Measurements from ENCODE around the gene GPHA2. TPM values are rescaled to one million over a fixed set of nuclear protein-coding genes. Genes with fewer than 3 reads are reported as not detected.

The GPHA2 gene
- total and polyA plus RNA-seq, 2 of the 13 experiments (the other 11 are each of a cell fraction or from before 2014, with no cell fraction given), result 13.0 to 19.1 TPM

- TF ChIP-seq, protein P1, sequence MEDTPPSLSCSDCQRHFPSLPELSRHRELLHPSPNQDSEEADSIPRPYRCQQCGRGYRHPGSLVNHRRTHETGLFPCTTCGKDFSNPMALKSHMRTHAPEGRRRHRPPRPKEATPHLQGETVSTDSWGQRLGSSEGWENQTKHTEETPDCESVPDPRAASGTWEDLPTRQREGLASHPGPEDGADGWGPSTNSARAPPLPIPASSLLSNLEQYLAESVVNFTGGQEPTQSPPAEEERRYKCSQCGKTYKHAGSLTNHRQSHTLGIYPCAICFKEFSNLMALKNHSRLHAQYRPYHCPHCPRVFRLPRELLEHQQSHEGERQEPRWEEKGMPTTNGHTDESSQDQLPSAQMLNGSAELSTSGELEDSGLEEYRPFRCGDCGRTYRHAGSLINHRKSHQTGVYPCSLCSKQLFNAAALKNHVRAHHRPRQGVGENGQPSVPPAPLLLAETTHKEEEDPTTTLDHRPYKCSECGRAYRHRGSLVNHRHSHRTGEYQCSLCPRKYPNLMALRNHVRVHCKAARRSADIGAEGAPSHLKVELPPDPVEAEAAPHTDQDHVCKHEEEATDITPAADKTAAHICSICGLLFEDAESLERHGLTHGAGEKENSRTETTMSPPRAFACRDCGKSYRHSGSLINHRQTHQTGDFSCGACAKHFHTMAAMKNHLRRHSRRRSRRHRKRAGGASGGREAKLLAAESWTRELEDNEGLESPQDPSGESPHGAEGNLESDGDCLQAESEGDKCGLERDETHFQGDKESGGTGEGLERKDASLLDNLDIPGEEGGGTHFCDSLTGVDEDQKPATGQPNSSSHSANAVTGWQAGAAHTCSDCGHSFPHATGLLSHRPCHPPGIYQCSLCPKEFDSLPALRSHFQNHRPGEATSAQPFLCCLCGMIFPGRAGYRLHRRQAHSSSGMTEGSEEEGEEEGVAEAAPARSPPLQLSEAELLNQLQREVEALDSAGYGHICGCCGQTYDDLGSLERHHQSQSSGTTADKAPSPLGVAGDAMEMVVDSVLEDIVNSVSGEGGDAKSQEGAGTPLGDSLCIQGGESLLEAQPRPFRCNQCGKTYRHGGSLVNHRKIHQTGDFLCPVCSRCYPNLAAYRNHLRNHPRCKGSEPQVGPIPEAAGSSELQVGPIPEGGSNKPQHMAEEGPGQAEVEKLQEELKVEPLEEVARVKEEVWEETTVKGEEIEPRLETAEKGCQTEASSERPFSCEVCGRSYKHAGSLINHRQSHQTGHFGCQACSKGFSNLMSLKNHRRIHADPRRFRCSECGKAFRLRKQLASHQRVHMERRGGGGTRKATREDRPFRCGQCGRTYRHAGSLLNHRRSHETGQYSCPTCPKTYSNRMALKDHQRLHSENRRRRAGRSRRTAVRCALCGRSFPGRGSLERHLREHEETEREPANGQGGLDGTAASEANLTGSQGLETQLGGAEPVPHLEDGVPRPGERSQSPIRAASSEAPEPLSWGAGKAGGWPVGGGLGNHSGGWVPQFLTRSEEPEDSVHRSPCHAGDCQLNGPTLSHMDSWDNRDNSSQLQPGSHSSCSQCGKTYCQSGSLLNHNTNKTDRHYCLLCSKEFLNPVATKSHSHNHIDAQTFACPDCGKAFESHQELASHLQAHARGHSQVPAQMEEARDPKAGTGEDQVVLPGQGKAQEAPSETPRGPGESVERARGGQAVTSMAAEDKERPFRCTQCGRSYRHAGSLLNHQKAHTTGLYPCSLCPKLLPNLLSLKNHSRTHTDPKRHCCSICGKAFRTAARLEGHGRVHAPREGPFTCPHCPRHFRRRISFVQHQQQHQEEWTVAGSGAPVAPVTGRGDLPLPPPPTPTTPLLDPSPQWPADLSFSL (CRISPR knock-in tag; IDR thresholded peaks at IDR 0.05), result peak; percentile 54; the same call in 1 of the 2 replicates
- TF ChIP-seq LCORL (IDR thresholded peaks at IDR 0.05) (no peak), LCORL (CRISPR knock-in tag; IDR thresholded peaks at IDR 0.05) (peak; percentile 70), ZNF224 (CRISPR knock-in tag; IDR thresholded peaks at IDR 0.05) (no peak), ZNF781 (CRISPR knock-in tag; IDR thresholded peaks at IDR 0.05; ENCODE audit: borderline replicate concordance, not compliant biosample characterization) (no peak), NCOA1 (CRISPR knock-in tag; IDR thresholded peaks at IDR 0.05) (no peak), TOE1 (CRISPR knock-in tag; IDR thresholded peaks at IDR 0.05) (no peak), TFAP4 (IDR thresholded peaks at IDR 0.05; ENCODE audit: borderline replicate concordance, low read depth) (peak; percentile 31; the same call in 1 of the 2 replicates), KMT2A (CRISPR knock-in tag; IDR thresholded peaks at IDR 0.05) (peak; percentile 44; the same call in 1 of the 2 replicates), SPEN (CRISPR knock-in tag; IDR thresholded peaks at IDR 0.05; ENCODE audit: low read depth) (peak; percentile 80), NR1H2 (CRISPR knock-in tag; IDR thresholded peaks at IDR 0.05; ENCODE audit: borderline replicate concordance, low read depth) (no peak)
- TF ChIP-seq, protein P2, sequence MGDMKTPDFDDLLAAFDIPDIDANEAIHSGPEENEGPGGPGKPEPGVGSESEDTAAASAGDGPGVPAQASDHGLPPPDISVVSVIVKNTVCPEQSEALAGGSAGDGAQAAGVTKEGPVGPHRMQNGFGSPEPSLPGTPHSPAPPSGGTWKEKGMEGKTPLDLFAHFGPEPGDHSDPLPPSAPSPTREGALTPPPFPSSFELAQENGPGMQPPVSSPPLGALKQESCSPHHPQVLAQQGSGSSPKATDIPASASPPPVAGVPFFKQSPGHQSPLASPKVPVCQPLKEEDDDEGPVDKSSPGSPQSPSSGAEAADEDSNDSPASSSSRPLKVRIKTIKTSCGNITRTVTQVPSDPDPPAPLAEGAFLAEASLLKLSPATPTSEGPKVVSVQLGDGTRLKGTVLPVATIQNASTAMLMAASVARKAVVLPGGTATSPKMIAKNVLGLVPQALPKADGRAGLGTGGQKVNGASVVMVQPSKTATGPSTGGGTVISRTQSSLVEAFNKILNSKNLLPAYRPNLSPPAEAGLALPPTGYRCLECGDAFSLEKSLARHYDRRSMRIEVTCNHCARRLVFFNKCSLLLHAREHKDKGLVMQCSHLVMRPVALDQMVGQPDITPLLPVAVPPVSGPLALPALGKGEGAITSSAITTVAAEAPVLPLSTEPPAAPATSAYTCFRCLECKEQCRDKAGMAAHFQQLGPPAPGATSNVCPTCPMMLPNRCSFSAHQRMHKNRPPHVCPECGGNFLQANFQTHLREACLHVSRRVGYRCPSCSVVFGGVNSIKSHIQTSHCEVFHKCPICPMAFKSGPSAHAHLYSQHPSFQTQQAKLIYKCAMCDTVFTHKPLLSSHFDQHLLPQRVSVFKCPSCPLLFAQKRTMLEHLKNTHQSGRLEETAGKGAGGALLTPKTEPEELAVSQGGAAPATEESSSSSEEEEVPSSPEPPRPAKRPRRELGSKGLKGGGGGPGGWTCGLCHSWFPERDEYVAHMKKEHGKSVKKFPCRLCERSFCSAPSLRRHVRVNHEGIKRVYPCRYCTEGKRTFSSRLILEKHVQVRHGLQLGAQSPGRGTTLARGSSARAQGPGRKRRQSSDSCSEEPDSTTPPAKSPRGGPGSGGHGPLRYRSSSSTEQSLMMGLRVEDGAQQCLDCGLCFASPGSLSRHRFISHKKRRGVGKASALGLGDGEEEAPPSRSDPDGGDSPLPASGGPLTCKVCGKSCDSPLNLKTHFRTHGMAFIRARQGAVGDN (CRISPR knock-in tag; IDR thresholded peaks at IDR 0.05), result peak; percentile 97
- TF ChIP-seq, protein P3, sequence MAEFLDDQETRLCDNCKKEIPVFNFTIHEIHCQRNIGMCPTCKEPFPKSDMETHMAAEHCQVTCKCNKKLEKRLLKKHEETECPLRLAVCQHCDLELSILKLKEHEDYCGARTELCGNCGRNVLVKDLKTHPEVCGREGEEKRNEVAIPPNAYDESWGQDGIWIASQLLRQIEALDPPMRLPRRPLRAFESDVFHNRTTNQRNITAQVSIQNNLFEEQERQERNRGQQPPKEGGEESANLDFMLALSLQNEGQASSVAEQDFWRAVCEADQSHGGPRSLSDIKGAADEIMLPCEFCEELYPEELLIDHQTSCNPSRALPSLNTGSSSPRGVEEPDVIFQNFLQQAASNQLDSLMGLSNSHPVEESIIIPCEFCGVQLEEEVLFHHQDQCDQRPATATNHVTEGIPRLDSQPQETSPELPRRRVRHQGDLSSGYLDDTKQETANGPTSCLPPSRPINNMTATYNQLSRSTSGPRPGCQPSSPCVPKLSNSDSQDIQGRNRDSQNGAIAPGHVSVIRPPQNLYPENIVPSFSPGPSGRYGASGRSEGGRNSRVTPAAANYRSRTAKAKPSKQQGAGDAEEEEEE (CRISPR knock-in tag; IDR thresholded peaks at IDR 0.05; ENCODE audit: borderline replicate concordance), result no peak
Measured at GRCh38 chr11:64934682-64935358, 873 bp downstream of the GPHA2 start (continued).

All from HepG2 (cell line).